Activated T-cell treated with anti-CD3 and anti-CD28 coated beads for 4 hours (primary cell): ENCODE measurements around the gene HOXA13.

Experiments
- DNase-seq: peaks from one replicate; pipeline ENCODE4 v3.0.0-alpha.2; 2020

Gene HOXA13

GRCh38 chr7:27144781-27145164 lies 55.1 kb downstream of the HOXA13 start:
- DNase-seq, result no peak
